Right renal cortex interstitium (tissue), 3 donors: ENCODE data around the gene ITPA. TPM values are rescaled to one million over a fixed set of nuclear protein-coding genes. Genes with fewer than 3 reads are reported as not detected.

Experiments
- DNase-seq, 3 donors: peaks; one replicate each; pipeline ENCODE4 v3.0.0-alpha.2; 2013; ENCODE audit warnings: low read depth in 3 of 3, low spot score in 2 of 3
- polyA plus RNA-seq, 3 donors: library from polyadenylated mRNA; unstranded; fragments of 120-200 nt; gene quantifications; one replicate each; pipeline ENCODE4 v1.2.1, GENCODE V29; 2013; ENCODE audit not compliant: insufficient read length in 3 of 3

Gene ITPA
- polyA plus RNA-seq: 10 to 100 TPM; 43.2 to 46.1 (median 45.6) TPM

DNA sequence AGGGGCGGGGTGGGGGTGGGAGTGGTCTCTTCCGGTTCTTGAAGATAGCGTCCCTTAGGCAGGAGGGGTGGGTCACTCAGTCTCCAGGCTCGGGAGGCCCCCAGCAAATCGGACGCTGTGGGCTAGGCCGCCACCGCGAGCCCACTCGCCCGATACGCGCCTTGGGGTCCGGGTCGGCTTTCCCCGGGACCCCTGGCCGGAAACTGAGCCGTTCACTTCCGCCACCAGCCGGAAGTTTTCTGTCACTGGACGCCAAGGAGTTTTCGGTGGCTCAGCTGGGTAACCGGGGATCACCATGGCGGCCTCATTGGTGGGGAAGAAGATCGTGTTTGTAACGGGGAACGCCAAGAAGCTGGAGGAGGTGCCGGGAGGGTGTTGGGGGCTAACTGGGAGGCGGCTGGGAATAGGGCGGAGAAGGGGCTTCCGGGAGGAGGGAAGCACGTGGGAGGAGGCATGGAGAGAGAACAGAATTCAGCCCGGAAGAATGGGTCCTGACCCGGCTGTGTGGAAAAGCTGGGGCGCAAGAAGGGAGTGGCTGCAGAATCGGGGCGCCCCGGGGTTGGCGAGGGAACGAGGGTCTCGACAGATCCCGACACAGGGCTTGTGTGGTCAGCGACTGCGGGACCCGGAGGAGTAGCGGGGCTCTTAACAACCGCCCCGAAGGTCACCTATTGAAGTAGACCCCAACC, at the start of gene ITPA:
Gene ITPA (plus strand): TSS at position 242 of the 689 bp plus-strand sequence. CDS start 54 bp downstream, at position 296.
- DNase-seq: no peak

- no peak for DNase-seq
These were observed 48.9 kb upstream of the ITPA start for GRCh38 chr20:3160418-3160817.

DNA sequence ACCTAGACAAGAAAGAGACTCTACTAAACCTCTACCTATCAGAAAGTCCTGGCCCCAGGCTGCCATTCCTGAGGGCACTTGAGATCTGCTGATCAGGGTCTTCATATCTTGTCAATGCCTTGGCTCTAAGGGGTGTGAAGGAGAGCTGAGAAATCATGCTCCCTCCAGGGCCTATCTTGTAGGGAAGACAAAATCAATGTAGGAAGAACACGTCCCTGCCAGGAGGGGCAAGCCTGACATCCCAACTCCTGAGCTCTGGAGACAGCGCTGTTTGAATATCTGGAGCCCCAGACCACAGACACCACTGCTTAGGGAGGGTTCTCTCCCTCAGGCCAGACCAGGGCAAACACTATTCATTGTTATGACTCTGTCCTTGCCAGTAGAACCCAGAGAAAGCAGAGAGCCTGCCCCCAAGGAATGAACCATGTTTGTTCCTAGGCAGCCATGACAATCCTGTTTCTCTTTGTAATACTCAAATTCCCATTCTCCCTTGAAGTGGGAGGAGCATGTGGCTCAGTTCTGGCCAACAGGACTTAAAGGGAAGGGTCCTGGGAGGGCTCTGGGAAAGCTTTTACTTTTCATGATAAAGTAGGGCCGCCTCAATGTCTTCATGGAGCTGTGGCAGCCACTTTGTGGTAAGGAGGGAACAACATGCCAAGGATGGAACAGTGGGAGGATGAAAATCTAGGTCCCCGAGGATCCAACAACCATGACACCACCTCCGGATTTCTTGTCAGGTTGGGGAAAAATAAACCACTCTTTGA, 47.8 kb upstream of the ITPA start:
- no peak for DNase-seq

- DNase-seq: no peak
These were observed 47.2 kb upstream of the ITPA start for GRCh38 chr20:3162080-3162611.

DNA sequence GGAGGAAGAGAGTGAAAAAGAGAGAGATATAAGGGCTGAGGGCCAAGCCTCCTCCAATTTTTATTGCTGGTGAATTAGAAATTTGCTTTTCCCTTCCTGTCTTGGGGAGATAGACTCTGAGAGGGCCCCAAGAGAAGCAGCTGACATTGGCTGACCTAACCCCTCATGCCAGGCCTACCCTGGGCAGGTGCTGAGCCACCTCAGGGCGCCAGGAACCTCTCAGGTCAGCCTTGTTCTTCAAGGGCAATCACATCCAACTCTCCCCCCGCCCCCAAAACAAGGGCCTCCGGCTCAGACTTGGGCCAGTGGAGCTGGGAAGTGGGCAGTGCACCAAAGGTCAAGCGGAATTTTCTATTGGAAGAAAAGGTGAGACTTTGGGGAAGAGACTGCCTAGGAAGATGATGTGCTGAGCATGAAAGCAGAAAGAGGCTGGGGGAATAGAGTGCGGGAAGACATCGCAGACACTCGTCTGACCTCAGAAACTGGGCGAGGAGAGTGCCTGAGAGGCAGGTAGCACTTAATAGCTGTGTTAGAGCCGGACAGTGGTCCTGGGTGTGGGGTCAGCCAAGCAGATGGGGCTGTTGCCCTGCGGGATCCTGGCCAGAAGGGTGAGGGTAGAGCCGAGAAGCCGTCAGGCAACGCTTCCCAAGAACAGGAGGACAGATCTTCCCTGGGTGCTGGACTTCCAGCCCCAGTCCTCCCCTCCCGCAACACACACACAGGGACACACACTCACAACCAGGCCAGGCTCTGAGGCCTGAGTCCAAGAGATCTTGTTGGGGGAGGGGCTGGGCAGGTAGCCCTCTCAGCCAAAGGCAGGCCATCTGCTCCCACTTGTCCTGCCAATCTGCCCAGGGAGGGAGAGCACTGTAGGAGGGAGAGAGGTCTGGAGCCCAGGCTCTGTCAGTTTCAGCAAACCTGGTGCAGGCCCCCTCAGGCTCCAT, 45.9 kb upstream of the ITPA start:
- no peak for DNase-seq

DNA sequence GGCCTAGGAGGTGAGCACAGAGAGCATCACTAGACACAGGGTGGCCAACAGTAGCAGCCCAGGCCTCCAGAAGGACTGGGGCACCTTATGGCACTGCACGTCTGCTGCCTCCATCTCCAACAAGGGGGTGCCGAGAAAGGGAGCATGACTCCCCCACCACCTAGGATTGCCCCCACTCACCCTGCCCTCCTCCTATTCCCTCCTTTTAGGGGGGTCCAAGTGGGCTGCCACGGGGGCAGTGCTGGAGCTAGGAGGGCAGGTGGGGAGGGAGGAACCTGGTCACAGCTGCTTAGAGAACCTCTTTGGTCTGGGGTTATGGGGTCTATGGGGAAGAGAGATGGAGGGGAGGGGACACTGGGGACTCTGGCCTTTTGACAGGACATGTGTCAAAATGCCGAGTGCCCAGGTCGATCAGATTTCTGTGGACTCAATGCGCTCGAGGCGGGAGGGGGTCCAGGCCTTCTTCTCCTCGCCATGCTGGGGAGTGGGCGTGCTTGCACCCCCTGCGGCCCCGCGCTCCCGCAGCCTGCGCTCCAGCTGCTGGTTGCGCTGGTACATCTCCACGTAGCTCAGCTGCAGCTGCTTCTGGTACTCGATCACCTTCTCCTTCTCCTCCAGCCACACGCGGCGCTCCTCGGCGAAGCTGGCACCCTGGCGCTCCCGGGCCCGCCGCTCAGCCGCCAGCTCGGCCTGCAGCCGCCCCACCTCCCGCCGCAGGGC, 45.1 kb upstream of the ITPA start:
- DNase-seq: no peak

DNA sequence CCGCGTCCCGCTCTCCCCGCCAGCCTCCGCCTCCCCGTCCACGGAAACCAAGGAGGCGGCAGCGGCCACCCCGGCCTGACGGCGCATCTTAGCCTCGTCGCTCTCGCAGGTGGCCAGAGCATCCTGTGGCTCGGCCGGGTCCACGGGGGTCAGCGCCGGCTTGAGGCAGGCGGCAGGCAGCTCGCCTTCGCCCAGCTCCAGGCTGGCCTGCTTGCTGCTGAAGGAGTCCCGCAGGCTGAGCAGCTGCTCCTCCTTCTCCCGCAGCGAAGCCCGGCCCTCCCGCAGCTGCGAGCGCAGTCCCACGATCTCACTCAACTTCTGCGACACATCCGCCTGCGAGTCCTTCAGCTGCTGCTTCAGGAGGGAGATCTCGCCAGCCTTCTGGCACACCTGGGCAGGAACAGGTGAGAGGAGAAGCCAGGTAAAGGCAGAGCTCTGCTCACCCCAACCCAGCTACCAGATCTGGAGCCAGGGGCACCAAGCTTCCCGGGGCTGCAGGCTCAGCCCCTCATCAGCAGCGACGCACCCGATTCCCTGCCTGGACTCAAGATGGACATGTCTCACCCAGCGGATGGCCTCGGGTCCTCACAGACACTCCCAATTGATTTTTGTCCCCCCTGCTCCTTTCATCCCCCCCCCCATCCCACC, 44.4 kb upstream of the ITPA start:
- DNase-seq: no peak

- no peak for DNase-seq
These were observed 43.6 kb upstream of the ITPA start for GRCh38 chr20:3165473-3166337.

GRCh38 chr20:3166338-3166912, 42.9 kb upstream of the ITPA start:
- no peak for DNase-seq

DNA sequence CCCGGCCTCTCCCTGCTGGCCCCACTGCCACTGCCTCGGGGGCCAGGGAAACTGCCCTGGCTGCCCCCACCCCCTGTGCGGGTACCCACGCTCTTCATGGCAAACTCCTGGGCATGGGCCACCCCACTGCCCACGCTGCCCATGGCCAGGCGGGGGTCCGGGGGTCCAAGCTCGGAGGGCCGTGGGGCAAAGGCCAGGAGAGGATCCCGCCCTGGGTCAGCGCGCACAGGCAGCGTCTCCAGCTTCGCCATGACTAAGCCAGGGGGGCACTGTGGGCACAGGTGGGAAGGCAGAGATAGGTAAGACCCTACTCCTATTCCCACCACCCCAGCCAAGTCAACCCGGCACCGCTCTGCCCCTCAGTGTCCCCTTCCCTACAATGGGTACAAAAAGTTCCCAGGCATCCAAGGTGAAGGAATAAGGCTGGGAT, 42.4 kb upstream of the ITPA start:
- no peak for DNase-seq

GRCh38 chr20:3167738-3168078, 41.6 kb upstream of the ITPA start:
- DNase-seq: no peak

- DNase-seq: no peak
These were observed 41.0 kb upstream of the ITPA start for GRCh38 chr20:3168079-3168828.

DNA sequence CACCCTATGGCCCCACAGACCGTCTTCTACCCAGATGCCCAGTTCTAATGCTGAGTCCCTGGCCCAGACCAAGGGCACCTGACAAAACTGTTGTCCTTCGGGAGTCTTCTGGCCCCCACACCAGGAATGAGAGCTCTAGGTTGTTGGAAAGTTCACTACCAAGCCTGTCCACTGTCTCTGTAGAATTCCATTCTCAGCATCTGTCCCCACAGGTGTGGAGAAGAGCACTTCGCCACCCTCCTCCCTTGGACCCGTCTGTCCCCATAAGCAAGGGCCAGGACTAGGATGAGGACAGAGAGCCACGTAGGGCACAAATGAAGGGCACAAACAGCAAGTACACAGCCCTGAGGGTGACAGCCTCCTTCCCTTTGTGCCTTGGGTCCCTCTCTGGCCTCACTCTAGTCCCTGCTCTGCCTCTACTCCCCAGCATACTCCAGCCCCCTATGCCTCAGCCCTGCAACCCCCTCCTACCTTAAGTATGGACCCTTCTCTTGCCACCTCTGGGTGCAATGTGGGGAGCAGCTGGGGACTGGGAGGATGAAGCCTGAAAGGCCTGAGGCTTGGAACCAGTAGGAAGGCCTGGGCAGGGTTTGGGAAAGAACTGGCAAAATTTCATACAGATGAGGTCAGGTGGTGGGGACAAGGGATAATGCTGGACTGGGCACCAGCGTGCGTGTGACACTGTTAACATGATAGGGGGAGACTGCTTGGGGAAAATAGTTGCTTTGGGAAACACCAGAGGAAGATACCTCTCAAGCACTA, 40.3 kb upstream of the ITPA start:
- DNase-seq: no peak

- no peak for DNase-seq
These were observed 37.7 kb upstream of the ITPA start for GRCh38 chr20:3171391-3172125.

GRCh38 chr20:3172126-3172932, 37.0 kb upstream of the ITPA start:
- DNase-seq: no peak
